Measurements from ENCODE around the gene VPS41.
A peak's percentile ranks its signal among the peaks of the same experiment; 100 is the strongest.

The VPS41 gene

DNA sequence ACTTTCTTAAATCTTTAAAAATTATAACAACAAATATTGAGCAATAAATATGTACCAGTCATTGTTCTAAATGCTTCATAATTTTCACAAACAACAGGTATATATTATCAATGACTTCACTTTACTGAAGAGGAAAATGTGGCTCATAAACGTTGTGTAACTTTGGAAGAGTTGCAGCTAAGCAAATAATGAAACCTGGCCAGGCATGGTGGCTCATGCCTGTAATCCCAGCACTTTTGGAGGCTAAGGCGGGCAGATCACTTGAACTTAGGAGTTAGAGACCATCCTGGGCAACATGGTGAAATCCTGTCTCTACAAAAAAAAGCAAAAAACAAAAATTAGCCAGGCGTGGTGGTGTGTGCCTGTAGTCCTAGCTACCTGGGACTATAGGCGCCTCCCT is 205.9 kb downstream of the VPS41 start:
- no peak overlapping the region for H3K4me3 ChIP-seq (ENCODE audit: low read length)
- no peak for DNase-seq (ENCODE audit: low read depth)
- no peak for TF ChIP-seq CTCF (conservative IDR thresholded peaks at IDR 0.05; ENCODE audit: low read depth, low read length)

DNA sequence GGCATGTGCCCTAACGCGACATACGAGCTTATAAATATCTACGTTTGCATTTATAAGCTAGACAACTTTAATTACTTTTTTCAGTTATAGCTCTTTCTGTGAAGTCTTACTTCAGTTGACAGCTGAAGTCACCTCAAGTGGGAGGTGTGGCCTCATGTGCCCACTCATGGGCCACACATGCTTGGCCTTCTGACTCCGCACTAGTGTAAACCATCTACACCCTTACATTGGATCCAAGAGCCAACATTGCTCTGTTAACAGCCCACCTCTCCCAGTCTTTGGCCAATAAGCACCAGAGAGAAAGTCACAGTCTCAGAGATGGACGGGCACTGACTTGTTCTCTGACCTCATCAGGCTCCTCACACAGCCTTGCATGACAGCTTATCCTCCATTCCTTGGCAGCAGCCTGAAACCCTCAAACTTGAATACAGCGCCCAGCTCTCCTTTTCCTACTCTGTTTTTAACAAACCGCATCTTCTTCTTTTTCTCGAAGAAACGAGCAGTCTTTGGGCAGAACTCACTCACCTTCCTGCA is 206.9 kb downstream of the VPS41 start:
- no peak overlapping the region for H3K4me3 ChIP-seq (ENCODE audit: low read length)
- DNase-seq (ENCODE audit: low read depth): no peak
- no peak for TF ChIP-seq CTCF (conservative IDR thresholded peaks at IDR 0.05; ENCODE audit: low read depth, low read length)

GRCh38 chr7:38700116-38700515 is 208.9 kb downstream of the VPS41 start:
- H3K4me3 ChIP-seq (ENCODE audit: low read length): no peak overlapping the region
- TF ChIP-seq CTCF (conservative IDR thresholded peaks at IDR 0.05; ENCODE audit: low read depth, low read length): no peak
- DNase-seq (ENCODE audit: low read depth): no peak

DNA sequence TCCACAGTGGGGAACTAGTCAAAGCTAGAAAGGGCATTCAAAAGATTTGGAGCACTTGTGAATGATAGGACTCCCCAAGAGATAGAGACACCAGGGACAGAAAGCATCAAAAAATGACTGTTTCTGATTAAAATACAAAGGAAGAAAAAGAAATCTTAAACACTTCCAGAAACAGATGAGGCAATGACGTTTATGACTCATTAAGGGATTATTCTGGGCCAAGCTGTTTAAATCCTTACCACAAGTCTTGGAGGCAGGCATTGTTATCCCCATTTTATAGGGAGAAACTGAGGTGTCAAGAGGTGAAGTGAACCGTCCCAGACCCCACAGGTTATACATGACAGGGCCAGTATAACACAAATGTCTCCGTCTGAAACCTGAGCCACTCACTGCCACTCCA is 209.5 kb downstream of the VPS41 start:
- H3K4me3 ChIP-seq (ENCODE audit: low read length): no peak overlapping the region
- TF ChIP-seq CTCF (conservative IDR thresholded peaks at IDR 0.05; ENCODE audit: low read depth, low read length): no peak
- DNase-seq (ENCODE audit: low read depth): peak; percentile 66

DNA sequence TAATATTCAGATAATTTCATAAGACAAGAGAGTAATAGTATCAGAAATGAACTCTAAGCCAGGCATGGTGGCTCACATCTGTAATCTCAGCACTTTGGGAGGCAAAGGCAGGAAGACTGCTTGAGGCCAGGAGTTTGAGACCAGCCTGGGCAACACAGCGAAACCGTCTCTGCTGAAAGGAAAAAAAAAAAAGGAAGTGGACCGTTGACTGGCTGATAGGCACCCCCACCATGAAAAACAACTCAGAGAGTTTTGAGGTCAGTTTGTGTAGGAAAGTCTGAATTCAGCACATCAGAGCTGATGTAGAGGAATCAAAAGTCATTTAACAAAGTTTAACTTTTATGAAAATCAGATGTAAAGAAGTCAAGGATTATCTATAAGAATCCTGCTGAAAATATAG is 214.7 kb downstream of the VPS41 start:
- H3K4me3 ChIP-seq (ENCODE audit: low read length): no peak overlapping the region
- no peak for TF ChIP-seq CTCF (conservative IDR thresholded peaks at IDR 0.05; ENCODE audit: low read depth, low read length)
- DNase-seq (ENCODE audit: low read depth): no peak

DNA sequence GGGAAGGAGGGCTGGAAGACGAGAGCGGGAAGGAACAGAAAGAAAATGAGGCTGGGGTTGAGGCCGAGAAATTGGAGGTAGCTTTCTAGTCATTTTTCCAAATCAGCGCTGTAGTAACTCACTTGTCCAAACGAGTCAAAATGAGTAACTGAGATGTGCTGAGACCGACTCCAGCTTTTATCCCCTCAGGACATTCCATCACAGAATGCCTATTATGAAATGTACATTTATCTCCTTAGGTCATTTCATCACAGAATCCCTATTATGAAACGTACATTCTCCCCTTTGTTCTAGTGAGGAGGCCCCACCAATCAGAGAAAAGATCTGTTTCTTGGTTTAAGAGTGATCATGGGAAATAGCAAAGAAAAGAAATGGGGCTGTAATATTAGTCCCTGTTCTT is 222.1 kb downstream of the VPS41 start:
- DNase-seq (ENCODE audit: low read depth): no peak
- H3K4me3 ChIP-seq (ENCODE audit: low read length): no peak overlapping the region
- no peak for TF ChIP-seq CTCF (conservative IDR thresholded peaks at IDR 0.05; ENCODE audit: low read depth, low read length)

DNA sequence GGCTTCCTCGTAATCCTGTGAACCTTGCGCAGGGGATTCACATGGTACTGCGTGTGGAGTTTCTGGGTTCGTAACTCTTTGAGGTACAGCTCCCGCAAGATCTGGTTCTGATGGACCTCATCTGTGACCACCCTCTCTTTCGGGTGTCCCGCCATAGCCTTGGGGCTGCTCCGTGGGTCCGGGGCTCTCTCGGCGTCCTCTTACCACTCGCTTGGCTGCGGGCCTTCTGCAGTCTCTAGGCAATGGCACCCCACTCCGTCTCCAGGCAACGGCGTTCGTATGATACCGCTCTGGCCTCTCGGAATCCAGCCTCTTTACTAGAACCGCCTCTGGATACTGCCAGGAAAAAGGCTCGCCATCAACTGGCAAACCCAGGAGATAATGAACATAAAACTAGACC is 223.1 kb downstream of the VPS41 start:
- no peak for TF ChIP-seq CTCF (conservative IDR thresholded peaks at IDR 0.05; ENCODE audit: low read depth, low read length)
- no peak overlapping the region for H3K4me3 ChIP-seq (ENCODE audit: low read length)
- DNase-seq (ENCODE audit: low read depth): no peak
